HCT116 (cell line): Measurements from ENCODE around the gene CHCHD4. TPM values are rescaled to one million over a fixed set of nuclear protein-coding genes. Genes with fewer than 3 reads are reported as not detected.

Experiments
- ATAC-seq: fragments of 200-7000 bp; cut with Tn5 transposase; 2 replicates; pipeline ENCODE4 v1.9.1; 2020; ENCODE audit warnings: mild to moderate bottlenecking, moderate library complexity
- BruUV-seq: library from RNA; stranded (reverse); fragments of 400-500 nt; replicated peaks from 2 replicates; lab custom pipeline; 2021; lab: Mats Ljungman, UMichigan
- CTCF ChIA-PET: fragments of 300-600 bp; sonication (Branson Sonifier 250); formaldehyde crosslinking; loops from one replicate; lab custom pipeline; 2021; ENCODE audit warnings: antibody characterized with exemption; lab: Charles Lee
- POLR2A ChIA-PET: fragments of 300-600, 350-600 bp; sonication (Branson Sonifier 250); formaldehyde crosslinking; loops from one replicate; lab custom pipeline; 2021; ENCODE audit warnings: antibody characterized with exemption; lab: Charles Lee
- RAD21 ChIA-PET, 2 experiments: fragments of 300-600 bp; sonication (Branson Sonifier 250); formaldehyde crosslinking; loops; one replicate each; lab custom pipeline; 2023; ENCODE audit warnings: low total read pairs in 2 of 2; ENCODE audit not compliant: uncharacterized antibody in 2 of 2, unreplicated experiment in 2 of 2, low non-redundant PET in 1 of 2; lab: Charles Lee
- DNase-seq: peaks from one replicate; pipeline ENCODE4 v3.0.0-alpha.2; 2010; ENCODE audit warnings: low read depth, low spot score
- H2AFZ ChIP-seq: fragments of 200-600 bp; shearing (Covaris generic), sonication (generic); 2 replicates; pipeline ENCODE4 v1.6.1; 2017; ENCODE audit warnings: low read depth, mixed run types, mixed read lengths, antibody characterized with exemption, low read length; ENCODE audit not compliant: poor library complexity, severe bottlenecking
- H3K27ac ChIP-seq: 2 replicates; pipeline ENCODE4 v1.5.1; 2012; ENCODE audit warnings: low read depth, low read length
- H3K27me3 ChIP-seq: fragments of 200-600 bp; sonication (generic); 2 replicates; pipeline ENCODE4 v1.6.1; 2016; ENCODE audit warnings: mixed run types, low read length, mixed read lengths; ENCODE audit not compliant: insufficient read depth
- H3K36me3 ChIP-seq, 2 experiments: fragments of 200-500 bp in 1 of 2; fragments of 200-600 bp in 1 of 2; sonication (Bioruptor generic) in 1 of 2; sonication (generic) in 1 of 2; 2 replicates each; pipeline versions ENCODE4 v1.5.1 to v1.6.1; 2014 to 2016; ENCODE audit warnings: low read length in 2 of 2, inconsistent platforms in 1 of 2, mixed read lengths in 1 of 2, mixed run types in 1 of 2; ENCODE audit not compliant: insufficient read depth in 2 of 2, control insufficient read depth in 1 of 2
- H3K4me1 ChIP-seq, 2 experiments: fragments of 200-600 bp in 1 of 2; sonication (generic) in 1 of 2; 2 replicates each; pipeline versions ENCODE4 v1.5.1 to v1.6.1; 2012 to 2017; ENCODE audit warnings: low read length in 2 of 2, inconsistent platforms in 1 of 2, mild to moderate bottlenecking in 1 of 2, mixed read lengths in 1 of 2, mixed run types in 1 of 2, moderate library complexity in 1 of 2; ENCODE audit not compliant: insufficient read depth in 2 of 2, control insufficient read depth in 1 of 2
- H3K4me2 ChIP-seq: fragments of 200-600 bp; sonication (generic); 2 replicates; pipeline ENCODE4 v1.6.1; 2017; ENCODE audit warnings: mixed run types, low read length, mixed read lengths
- H3K4me3 ChIP-seq, 2 experiments: fragments of 200-600 bp in 1 of 2; sonication (generic) in 1 of 2; replicated peaks in 1 of 2; 2 replicates each; pipeline ENCODE4 v1.5.1; 2011 to 2016; ENCODE audit warnings: low read length in 2 of 2, control low read depth in 1 of 2, low read depth in 1 of 2, mild to moderate bottlenecking in 1 of 2, mixed read lengths in 1 of 2, mixed run types in 1 of 2
- H3K79me2 ChIP-seq: fragments of 200-600 bp; sonication (generic); 2 replicates; pipeline ENCODE4 v1.6.1; 2017; ENCODE audit warnings: mild to moderate bottlenecking, mixed run types, low read length, moderate library complexity, mixed read lengths; ENCODE audit not compliant: insufficient read depth
- H3K9ac ChIP-seq: fragments of 200-600 bp; sonication (generic); 2 replicates; pipeline ENCODE4 v1.6.1; 2016; ENCODE audit warnings: low read length, mixed read lengths
- H3K9me2 ChIP-seq: fragments of 200-600 bp; sonication (generic), shearing (Covaris generic); 2 replicates; pipeline ENCODE4 v1.6.1; 2017; ENCODE audit warnings: mixed run types, mild to moderate bottlenecking, moderate library complexity; ENCODE audit not compliant: insufficient read depth
- H3K9me3 ChIP-seq, 2 experiments: fragments of 200-500 bp in 1 of 2; fragments of 200-600 bp in 1 of 2; sonication (Bioruptor generic) in 1 of 2; sonication (generic) in 1 of 2; 2 replicates each; pipeline ENCODE4 v1.6.1; 2014 to 2017; ENCODE audit warnings: low read length in 2 of 2, mixed read lengths in 2 of 2, inconsistent platforms in 1 of 2, low read depth in 1 of 2, mild to moderate bottlenecking in 1 of 2, mixed run types in 1 of 2, moderate library complexity in 1 of 2; ENCODE audit not compliant: control insufficient read depth in 1 of 2, insufficient read depth in 1 of 2
- H4K20me1 ChIP-seq: fragments of 200-600 bp; sonication (generic), shearing (Covaris generic); 2 replicates; pipeline ENCODE4 v1.6.1; 2017; ENCODE audit warnings: mixed run types, mild to moderate bottlenecking, moderate library complexity; ENCODE audit not compliant: insufficient read depth
- CEBPB ChIP-seq: IDR thresholded peaks from 2 replicates; pipeline ENCODE4 v1.6.1; 2012; ENCODE audit warnings: low read depth
- EGR1 ChIP-seq: IDR thresholded peaks from 2 replicates; pipeline ENCODE4 v1.6.1; 2012; ENCODE audit warnings: low read depth
- EZH2 ChIP-seq: fragments of 200-600 bp; sonication (generic); IDR thresholded peaks from 2 replicates; pipeline ENCODE4 v1.6.1; 2017; ENCODE audit warnings: antibody characterized with exemption, mixed run types
- EZH2phosphoT487 ChIP-seq: fragments of 200-600 bp; IDR thresholded peaks from 2 replicates; pipeline ENCODE4 v1.6.1; 2018; ENCODE audit warnings: antibody characterized with exemption, borderline replicate concordance
- FOSL1 ChIP-seq: IDR thresholded peaks from 2 replicates; pipeline ENCODE4 v1.6.1; 2012; ENCODE audit warnings: low read depth
- JUND ChIP-seq: IDR thresholded peaks from 2 replicates; pipeline ENCODE4 v1.6.1; 2012
- POLR2A ChIP-seq: IDR thresholded peaks from 2 replicates; pipeline ENCODE4 v1.7.0; 2011; ENCODE audit warnings: borderline replicate concordance; ENCODE audit not compliant: insufficient read depth, insufficient read length; ENCODE audit errors: extremely low read depth
- SIN3A ChIP-seq: IDR thresholded peaks from 2 replicates; pipeline ENCODE4 v1.6.1; 2012; ENCODE audit warnings: low read depth
- SRF ChIP-seq: IDR thresholded peaks from 2 replicates; pipeline ENCODE4 v1.6.1; 2012; ENCODE audit warnings: low read depth
- YY1 ChIP-seq: IDR thresholded peaks from 2 replicates; pipeline ENCODE4 v1.6.1; 2011; ENCODE audit warnings: low read length, low read depth, moderate library complexity, mild to moderate bottlenecking; ENCODE audit not compliant: insufficient replicate concordance; ENCODE audit errors: extremely low read depth
- ZFX ChIP-seq: fragments of 450-650 bp; IDR thresholded peaks from 2 replicates; pipeline ENCODE4 v1.6.1; 2017
- intact Hi-C: fragments of 100-400 bp; cut with micrococcal nuclease; formaldehyde crosslinking; loops from 2 replicates; pipeline ENCODE4 v1.10.0; 2022
- total RNA-seq: library from RNA; stranded (reverse); gene quantifications from one replicate; pipeline ENCODE4 v1.2.1, GENCODE V29; 2021; ENCODE audit not compliant: unreplicated experiment
- TF ChIP-seq, protein P1 (sequence below), 3 experiments: fragments of 200-600 bp in 1 of 3; sonication (generic) in 1 of 3; IDR thresholded peaks in 2 of 3; conservative IDR thresholded peaks in 1 of 3; 2 replicates each; pipeline ENCODE4 v1.5.1; 2012 to 2017; ENCODE audit warnings: low read depth in 2 of 3, low read length in 2 of 3, antibody characterized with exemption in 1 of 3, borderline replicate concordance in 1 of 3, control low read depth in 1 of 3, mild to moderate bottlenecking in 1 of 3, mixed read lengths in 1 of 3, mixed run types in 1 of 3, moderate library complexity in 1 of 3; ENCODE audit not compliant: insufficient read depth in 1 of 3
- TF ChIP-seq, protein P2 (sequence below): IDR thresholded peaks from 2 replicates; pipeline ENCODE4 v1.6.1; 2012
- TF ChIP-seq, protein P3 (sequence below): IDR thresholded peaks from 2 replicates; pipeline ENCODE4 v1.6.1; 2012
- TF ChIP-seq, protein P4 (sequence below): IDR thresholded peaks from 2 replicates; pipeline ENCODE4 v1.6.1; 2011; ENCODE audit warnings: mild to moderate bottlenecking, low read length, moderate library complexity; ENCODE audit not compliant: insufficient replicate concordance; ENCODE audit errors: extremely low read depth

CHCHD4 gene
- total RNA-seq, 1 experiment from 2014 or later: 24.6 TPM

DNA sequence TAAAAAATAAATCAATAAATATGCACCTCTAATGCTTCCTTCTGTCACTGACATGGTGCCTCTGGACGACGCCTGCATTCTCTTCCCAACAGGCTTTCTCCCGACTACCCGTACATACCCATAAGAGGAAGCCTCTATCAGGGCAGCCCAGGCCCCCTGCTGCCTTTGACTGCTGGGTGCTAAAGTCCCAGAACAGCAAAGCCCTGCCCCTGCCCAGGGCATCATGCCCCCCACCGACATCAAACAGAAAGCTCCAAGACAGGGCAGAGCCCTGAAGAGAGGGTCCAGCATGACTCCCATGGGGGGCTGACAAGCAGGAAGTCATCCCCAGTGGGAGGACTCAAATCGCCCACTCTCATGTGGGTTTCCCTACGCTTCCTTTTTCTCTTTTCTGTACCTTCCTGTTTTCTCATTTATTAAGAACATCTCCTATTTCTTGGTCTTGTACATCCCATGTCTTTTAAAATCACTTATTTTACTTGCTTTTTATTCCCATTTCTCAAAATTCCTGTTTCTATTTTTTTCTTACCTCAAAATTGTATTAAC lies 30.3 kb upstream of the CHCHD4 start (continued):
- TF ChIP-seq, protein P1, sequence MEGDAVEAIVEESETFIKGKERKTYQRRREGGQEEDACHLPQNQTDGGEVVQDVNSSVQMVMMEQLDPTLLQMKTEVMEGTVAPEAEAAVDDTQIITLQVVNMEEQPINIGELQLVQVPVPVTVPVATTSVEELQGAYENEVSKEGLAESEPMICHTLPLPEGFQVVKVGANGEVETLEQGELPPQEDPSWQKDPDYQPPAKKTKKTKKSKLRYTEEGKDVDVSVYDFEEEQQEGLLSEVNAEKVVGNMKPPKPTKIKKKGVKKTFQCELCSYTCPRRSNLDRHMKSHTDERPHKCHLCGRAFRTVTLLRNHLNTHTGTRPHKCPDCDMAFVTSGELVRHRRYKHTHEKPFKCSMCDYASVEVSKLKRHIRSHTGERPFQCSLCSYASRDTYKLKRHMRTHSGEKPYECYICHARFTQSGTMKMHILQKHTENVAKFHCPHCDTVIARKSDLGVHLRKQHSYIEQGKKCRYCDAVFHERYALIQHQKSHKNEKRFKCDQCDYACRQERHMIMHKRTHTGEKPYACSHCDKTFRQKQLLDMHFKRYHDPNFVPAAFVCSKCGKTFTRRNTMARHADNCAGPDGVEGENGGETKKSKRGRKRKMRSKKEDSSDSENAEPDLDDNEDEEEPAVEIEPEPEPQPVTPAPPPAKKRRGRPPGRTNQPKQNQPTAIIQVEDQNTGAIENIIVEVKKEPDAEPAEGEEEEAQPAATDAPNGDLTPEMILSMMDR (IDR thresholded peaks at IDR 0.05 in 2 of 3, conservative IDR thresholded peaks at IDR 0.05 in 1 of 3; ENCODE audit: borderline replicate concordance in 1 of 3, insufficient read depth in 1 of 3, low read depth in 2 of 3, low read length in 2 of 3): no peak
- TF ChIP-seq ZFX: no peak
- no peak for TF ChIP-seq YY1
- TF ChIP-seq, protein P2, sequence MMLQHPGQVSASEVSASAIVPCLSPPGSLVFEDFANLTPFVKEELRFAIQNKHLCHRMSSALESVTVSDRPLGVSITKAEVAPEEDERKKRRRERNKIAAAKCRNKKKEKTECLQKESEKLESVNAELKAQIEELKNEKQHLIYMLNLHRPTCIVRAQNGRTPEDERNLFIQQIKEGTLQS: no peak
- TF ChIP-seq, protein P3, sequence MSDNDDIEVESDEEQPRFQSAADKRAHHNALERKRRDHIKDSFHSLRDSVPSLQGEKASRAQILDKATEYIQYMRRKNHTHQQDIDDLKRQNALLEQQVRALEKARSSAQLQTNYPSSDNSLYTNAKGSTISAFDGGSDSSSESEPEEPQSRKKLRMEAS: no peak
- TF ChIP-seq EZH2: no peak
- no peak for TF ChIP-seq JUND
- TF ChIP-seq POLR2A: no peak

DNA sequence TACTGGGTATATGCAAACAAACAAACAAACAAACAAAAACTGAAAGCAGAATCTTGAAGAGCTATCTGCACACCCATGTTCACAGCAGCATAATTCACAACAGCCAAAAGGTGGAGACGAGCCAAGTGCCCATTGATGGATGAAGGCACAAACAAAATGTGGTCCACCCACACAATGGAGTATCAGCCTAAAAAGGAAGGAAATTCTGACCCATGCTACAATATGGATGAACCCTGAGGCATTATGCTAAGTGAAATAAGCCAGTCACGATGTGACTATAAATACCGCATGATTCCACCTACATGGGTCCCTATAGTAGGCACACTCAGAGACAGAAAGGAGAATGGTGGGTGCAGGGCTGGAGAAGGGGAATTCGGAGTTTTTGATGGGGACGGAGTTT lies 29.6 kb upstream of the CHCHD4 start:
- no peak for DNase-seq
- no TSS peak for BruUV-seq
- no peak for TF ChIP-seq CEBPB
- TF ChIP-seq, protein P4, sequence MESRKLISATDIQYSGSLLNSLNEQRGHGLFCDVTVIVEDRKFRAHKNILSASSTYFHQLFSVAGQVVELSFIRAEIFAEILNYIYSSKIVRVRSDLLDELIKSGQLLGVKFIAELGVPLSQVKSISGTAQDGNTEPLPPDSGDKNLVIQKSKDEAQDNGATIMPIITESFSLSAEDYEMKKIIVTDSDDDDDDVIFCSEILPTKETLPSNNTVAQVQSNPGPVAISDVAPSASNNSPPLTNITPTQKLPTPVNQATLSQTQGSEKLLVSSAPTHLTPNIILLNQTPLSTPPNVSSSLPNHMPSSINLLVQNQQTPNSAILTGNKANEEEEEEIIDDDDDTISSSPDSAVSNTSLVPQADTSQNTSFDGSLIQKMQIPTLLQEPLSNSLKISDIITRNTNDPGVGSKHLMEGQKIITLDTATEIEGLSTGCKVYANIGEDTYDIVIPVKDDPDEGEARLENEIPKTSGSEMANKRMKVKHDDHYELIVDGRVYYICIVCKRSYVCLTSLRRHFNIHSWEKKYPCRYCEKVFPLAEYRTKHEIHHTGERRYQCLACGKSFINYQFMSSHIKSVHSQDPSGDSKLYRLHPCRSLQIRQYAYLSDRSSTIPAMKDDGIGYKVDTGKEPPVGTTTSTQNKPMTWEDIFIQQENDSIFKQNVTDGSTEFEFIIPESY: no peak
- no peak for TF ChIP-seq POLR2A
- no peak for TF ChIP-seq SIN3A
- no peak for TF ChIP-seq SRF
- no peak for TF ChIP-seq EZH2phosphoT487
- TF ChIP-seq FOSL1: no peak
- TF ChIP-seq EGR1: no peak
- no peak for TF ChIP-seq YY1
- Histone ChIP-seq H3K4me1 (no peaks in the 10 kb centered on the region), H3K4me2 (no peak overlapping the region), H4K20me1 (no peaks in the 10 kb centered on the region), H3K27me3 (no peaks in the 10 kb centered on the region), H3K4me3 (no peak overlapping the region), H3K9me3 (no peaks in the 10 kb centered on the region), H2AFZ (no peak overlapping the region), H3K27ac (no peak overlapping the region), H3K36me3 (peaks cover 20 to 34% of the 10 kb centered on the region in 2 experiments; a peak in 3 of 4 replicates), H3K79me2 (no peaks in the 10 kb centered on the region), H3K9ac (no peak overlapping the region), H3K9me2 (no peaks in the 10 kb centered on the region)
- CTCF ChIA-PET: no interaction called here
- POLR2A ChIA-PET: no interaction called here
- ATAC-seq: no peak
- intact Hi-C loops: no loop called here
- RAD21 ChIA-PET: no interaction called here
